Endothelial cell (in vitro differentiated cells): ENCODE data around the gene KCNIP4. TPM values are rescaled to one million over a fixed set of nuclear protein-coding genes. Genes with fewer than 3 reads are reported as not detected.

Source experiments
- DNase-seq: peaks from one replicate; pipeline ENCODE4 v3.0.0; 2021; ENCODE audit warnings: low spot score
- H3K27ac Mint-ChIP-seq: one replicate; pipeline ENCODE4 v1.8.0; 2021; ENCODE audit warnings: mixed read lengths, inconsistent platforms; ENCODE audit not compliant: unreplicated experiment
- H3K27me3 Mint-ChIP-seq: one replicate; pipeline ENCODE4 v1.8.0; 2021; ENCODE audit warnings: mild to moderate bottlenecking, moderate library complexity, mixed read lengths, inconsistent platforms; ENCODE audit not compliant: unreplicated experiment
- H3K36me3 Mint-ChIP-seq: one replicate; pipeline ENCODE4 v1.8.0; 2021; ENCODE audit warnings: mild to moderate bottlenecking, low read depth, mixed read lengths, inconsistent platforms; ENCODE audit not compliant: unreplicated experiment
- H3K4me1 Mint-ChIP-seq: one replicate; pipeline ENCODE4 v1.8.0; 2021; ENCODE audit warnings: mild to moderate bottlenecking, mixed read lengths, inconsistent platforms; ENCODE audit not compliant: unreplicated experiment
- H3K4me3 Mint-ChIP-seq: one replicate; pipeline ENCODE4 v1.8.0; 2021; ENCODE audit warnings: mild to moderate bottlenecking, mixed read lengths, inconsistent platforms; ENCODE audit not compliant: unreplicated experiment
- H3K9me3 Mint-ChIP-seq: one replicate; pipeline ENCODE4 v1.8.0; 2021; ENCODE audit warnings: mixed read lengths, inconsistent platforms; ENCODE audit not compliant: unreplicated experiment
- total RNA-seq: library from RNA; stranded (reverse); fragmentation: NEBNext Ultra II Directional; extraction: Animal tissue kit (Norgen Biotek cat#: 25700); gene quantifications from one replicate; pipeline ENCODE4 v1.2.1, GENCODE V29; 2021; ENCODE audit not compliant: unreplicated experiment
- TF ChIP-seq, protein P1 (sequence below): fragments of 200-600 bp; sonication (generic); IDR thresholded peaks from one replicate; pipeline ENCODE4 v1.5.0; 2021; ENCODE audit warnings: antibody characterized with exemption; ENCODE audit not compliant: unreplicated experiment

KCNIP4 gene
- total RNA-seq, 1 donor from 2014 or later: 0.31 TPM

DNA sequence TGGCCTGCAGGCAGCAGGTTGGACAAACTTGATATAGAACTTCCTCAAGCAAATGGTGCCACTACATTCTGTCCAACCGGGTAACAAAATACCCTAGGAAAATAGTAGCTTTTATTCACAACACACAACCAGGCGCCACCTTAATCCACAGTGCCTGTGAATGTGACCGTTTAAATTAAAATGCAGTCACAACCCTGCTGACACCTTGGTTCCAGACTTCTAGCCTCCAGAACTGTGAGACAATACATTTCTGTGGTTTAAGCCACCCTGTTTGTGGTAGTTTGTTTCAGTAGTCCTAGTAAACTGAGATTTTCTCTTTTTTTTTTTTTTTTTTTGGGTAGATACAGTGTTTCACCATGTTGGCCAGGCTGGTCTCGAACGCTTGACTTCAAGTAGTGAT lies 672.5 kb downstream of the KCNIP4 start:
- Mint-ChIP-seq H3K36me3 (no peaks in the 10 kb centered on the region), H3K9me3 (no peaks in the 10 kb centered on the region), H3K4me1 (peaks cover 7% of the 10 kb centered on the region), H3K27ac (no peak overlapping the region), H3K27me3 (no peaks in the 10 kb centered on the region), H3K4me3 (no peak overlapping the region)
- no peak for DNase-seq
- TF ChIP-seq, protein P1, sequence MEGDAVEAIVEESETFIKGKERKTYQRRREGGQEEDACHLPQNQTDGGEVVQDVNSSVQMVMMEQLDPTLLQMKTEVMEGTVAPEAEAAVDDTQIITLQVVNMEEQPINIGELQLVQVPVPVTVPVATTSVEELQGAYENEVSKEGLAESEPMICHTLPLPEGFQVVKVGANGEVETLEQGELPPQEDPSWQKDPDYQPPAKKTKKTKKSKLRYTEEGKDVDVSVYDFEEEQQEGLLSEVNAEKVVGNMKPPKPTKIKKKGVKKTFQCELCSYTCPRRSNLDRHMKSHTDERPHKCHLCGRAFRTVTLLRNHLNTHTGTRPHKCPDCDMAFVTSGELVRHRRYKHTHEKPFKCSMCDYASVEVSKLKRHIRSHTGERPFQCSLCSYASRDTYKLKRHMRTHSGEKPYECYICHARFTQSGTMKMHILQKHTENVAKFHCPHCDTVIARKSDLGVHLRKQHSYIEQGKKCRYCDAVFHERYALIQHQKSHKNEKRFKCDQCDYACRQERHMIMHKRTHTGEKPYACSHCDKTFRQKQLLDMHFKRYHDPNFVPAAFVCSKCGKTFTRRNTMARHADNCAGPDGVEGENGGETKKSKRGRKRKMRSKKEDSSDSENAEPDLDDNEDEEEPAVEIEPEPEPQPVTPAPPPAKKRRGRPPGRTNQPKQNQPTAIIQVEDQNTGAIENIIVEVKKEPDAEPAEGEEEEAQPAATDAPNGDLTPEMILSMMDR: no peak

DNA sequence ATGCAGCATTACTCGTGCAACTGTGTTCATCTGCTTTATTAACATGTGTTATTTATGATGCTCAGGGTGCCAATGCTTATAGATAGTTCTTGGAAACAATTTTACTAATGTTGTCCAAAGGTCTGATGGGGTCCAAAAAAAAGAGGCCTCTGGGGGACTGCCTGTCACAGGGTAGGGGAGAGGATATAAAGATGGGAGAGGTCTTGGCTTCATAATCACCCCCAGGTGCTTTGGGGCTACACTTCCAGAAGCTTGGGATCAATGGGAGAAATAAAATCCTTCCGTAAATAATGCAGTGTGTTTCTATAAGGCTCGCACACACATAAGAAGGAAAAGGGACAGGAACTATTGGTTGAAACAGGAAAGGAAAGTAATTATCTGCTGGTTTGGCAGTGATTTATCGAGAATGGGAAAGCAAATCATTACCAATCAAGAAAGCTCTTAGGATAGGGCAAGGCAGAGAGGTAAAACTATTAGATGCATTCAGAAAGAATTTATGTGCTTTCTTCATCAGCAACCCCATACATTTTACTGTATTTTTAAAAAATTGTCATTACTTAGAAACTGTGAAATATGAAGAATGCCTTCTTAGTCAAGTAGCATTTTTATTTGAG lies 677.0 kb downstream of the KCNIP4 start:
- Mint-ChIP-seq H3K9me3 (no peaks in the 10 kb centered on the region), H3K4me3 (no peak overlapping the region), H3K27me3 (no peaks in the 10 kb centered on the region), H3K27ac (no peak overlapping the region), H3K36me3 (no peaks in the 10 kb centered on the region), H3K4me1 (peaks cover 8% of the 10 kb centered on the region)
- TF ChIP-seq, protein P1: no peak
- no peak for DNase-seq

DNA sequence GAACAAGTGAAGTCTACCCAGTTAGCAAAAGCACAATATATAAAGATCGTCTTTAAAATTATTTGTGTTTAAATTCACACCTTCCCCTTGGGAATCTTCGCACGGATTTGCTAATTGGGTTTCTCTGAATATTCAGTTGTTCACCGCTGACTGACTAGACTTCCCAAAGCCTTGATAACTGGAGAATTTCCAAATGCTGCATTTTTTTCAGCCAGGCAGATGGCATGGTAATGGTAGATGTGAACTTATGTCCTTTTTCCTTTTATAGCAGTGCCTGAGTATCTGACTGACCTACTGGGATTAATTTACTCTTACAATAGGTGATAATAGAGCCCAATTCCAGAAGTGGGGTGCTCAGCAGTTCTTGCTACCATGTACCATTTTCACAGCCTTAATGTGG lies 700.2 kb downstream of the KCNIP4 start:
- no peak for DNase-seq
- Mint-ChIP-seq H3K27ac (no peak overlapping the region), H3K27me3 (no peaks in the 10 kb centered on the region), H3K4me3 (no peak overlapping the region), H3K36me3 (no peaks in the 10 kb centered on the region), H3K9me3 (no peaks in the 10 kb centered on the region), H3K4me1 (no peaks in the 10 kb centered on the region)
- TF ChIP-seq, protein P1: no peak

DNA sequence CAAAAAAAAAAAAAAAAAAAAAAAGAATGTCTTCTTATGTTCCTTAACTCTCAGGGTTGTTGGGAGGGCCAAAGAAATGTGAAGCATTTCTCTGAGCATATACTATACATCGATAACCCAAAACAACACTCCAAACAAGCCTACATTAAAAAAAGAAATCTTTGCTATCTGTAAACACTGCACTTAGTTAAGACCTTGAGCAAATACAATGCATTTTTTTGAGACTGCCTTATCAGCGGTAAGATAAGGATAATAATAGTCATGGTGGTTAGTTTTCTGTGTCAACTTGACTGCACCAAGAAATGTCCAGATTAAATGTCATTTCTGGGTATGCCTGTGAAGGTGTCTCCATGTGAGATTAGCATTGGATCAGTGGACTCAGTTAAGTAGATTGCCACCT lies 706.4 kb downstream of the KCNIP4 start:
- H3K9me3 Mint-ChIP-seq: no peaks in the 10 kb centered on the region
- TF ChIP-seq, protein P1: no peak
- H3K27me3 Mint-ChIP-seq: no peaks in the 10 kb centered on the region
- no peak for DNase-seq
- no peak overlapping the region for H3K27ac Mint-ChIP-seq
- no peaks in the 10 kb centered on the region for H3K4me1 Mint-ChIP-seq
- H3K4me3 Mint-ChIP-seq: no peak overlapping the region
- no peaks in the 10 kb centered on the region for H3K36me3 Mint-ChIP-seq

DNA sequence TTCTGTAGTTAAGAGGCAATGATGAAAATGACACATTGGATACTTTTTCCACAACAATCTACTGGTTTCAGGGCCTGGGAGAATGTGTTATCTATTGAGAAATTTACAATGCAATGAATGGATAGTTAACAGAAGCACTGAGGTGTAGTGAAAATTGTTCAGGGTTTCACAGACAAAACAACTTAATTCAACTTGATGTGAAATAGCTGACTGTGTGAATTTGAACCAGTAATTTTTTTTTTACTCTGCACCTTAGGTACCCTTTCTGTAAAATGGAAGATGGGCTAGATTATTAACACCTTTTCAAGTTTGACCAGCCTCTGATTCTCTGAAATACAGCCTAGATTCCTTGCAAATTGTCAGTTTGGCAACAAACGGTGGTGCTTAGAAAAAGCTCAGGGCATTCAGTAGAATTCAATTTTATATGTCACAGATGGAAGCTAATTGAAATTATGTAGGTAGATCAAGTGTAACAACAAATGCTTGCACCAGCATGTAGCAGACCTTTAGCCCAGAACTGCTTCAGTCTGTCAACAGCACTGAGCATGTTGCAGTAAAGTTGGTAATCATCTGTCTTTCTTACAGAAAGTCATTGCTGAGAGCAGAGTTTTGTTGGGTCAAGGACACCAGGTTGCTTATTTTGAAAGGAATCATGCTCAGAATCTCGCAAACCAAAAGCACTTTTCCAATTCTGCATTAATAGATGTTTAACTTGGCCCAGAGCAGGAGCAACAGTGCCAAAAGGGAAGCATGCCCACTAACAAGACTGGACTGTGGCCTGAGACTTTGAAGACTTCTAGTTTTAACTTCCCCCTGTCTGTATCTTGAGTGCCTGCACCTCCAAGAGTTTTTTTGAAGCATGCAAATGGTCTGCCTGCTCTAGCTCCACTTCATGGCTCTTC lies 721.7 kb downstream of the KCNIP4 start:
- Mint-ChIP-seq H3K27ac (no peak overlapping the region), H3K27me3 (peaks cover 4% of the 10 kb centered on the region), H3K4me1 (peaks cover 6% of the 10 kb centered on the region), H3K36me3 (peaks cover 4% of the 10 kb centered on the region), H3K4me3 (no peak overlapping the region), H3K9me3 (peaks cover 5% of the 10 kb centered on the region)
- DNase-seq: no peak
- TF ChIP-seq, protein P1: no peak
